ENCODE measurements around the gene ADORA2B.

Gene ADORA2B

DNA sequence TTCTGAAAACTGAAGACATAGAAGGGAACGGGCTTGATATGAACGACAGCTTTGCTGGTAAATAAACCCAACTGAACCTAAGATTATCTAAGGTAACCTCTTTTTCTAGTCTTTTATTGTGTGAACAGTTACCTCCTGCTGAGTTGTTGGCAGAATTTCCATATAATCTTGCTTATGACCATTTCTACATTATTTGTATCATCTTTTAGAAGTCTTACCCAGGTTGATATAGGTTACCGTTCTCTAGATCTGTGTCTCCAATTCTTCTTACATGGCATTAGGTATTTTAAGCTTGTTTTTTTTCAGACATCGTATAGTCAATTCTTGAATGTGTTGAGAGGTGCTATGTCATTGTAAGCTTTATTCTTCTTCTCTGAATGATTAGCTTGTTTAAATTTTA is 79.0 kb downstream of the ADORA2B start:
- DNase-seq (ENCODE audit: low read depth): no peak

DNA sequence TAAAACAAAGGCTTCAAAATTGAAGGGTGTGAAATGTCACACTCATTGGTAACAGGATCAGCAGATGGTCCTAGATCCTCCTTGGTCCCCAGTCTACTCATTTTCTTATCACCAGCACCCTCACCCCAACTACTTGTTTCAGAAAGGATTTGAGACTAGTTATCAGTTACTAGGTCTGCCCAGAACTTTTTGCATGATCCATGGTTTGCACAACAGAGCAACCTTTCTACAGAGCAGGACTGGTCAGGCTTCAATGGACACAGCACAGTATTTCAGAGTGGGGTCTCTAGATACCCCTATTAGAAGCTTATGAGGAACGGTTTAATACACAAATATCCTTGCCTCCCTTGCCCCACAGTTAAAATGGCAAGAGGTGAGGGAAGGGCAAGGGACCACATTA is 80.3 kb downstream of the ADORA2B start:
- TF ChIP-seq, protein P1, sequence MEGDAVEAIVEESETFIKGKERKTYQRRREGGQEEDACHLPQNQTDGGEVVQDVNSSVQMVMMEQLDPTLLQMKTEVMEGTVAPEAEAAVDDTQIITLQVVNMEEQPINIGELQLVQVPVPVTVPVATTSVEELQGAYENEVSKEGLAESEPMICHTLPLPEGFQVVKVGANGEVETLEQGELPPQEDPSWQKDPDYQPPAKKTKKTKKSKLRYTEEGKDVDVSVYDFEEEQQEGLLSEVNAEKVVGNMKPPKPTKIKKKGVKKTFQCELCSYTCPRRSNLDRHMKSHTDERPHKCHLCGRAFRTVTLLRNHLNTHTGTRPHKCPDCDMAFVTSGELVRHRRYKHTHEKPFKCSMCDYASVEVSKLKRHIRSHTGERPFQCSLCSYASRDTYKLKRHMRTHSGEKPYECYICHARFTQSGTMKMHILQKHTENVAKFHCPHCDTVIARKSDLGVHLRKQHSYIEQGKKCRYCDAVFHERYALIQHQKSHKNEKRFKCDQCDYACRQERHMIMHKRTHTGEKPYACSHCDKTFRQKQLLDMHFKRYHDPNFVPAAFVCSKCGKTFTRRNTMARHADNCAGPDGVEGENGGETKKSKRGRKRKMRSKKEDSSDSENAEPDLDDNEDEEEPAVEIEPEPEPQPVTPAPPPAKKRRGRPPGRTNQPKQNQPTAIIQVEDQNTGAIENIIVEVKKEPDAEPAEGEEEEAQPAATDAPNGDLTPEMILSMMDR (IDR thresholded peaks at IDR 0.05; ENCODE audit: insufficient read depth, low read depth, low read length, missing control alignments): no peak
- no peak overlapping the region for H3K4me3 ChIP-seq (ENCODE audit: low read depth, low read length)
- DNase-seq (ENCODE audit: low read depth): no peak

More for the DNA sequence above, 79.0 kb downstream of the ADORA2B start:
- H3K4me3 ChIP-seq (ENCODE audit: low read depth, low read length): no peak overlapping the region
- TF ChIP-seq, protein P1 (IDR thresholded peaks at IDR 0.05; ENCODE audit: insufficient read depth, low read depth, low read length, missing control alignments): no peak

Data from GM12865 (cell line).